Epithelial cell of esophagus (primary cell): ENCODE results near the gene ZNRD2.

Experiments
- DNase-seq: peaks from one replicate; pipeline ENCODE4 v3.0.0; 2010; ENCODE audit warnings: low read depth
- H3K4me3 ChIP-seq: 2 replicates; pipeline ENCODE4 v1.5.1; 2011; ENCODE audit warnings: mild to moderate bottlenecking, low read length, control low read depth
- TF ChIP-seq, protein P1 (sequence below): IDR thresholded peaks from 2 replicates; pipeline ENCODE4 v1.5.1; 2011; ENCODE audit warnings: low read depth, mild to moderate bottlenecking, low read length, control low read depth, inconsistent platforms; ENCODE audit not compliant: insufficient read depth; ENCODE audit errors: missing control alignments

Gene ZNRD2

DNA sequence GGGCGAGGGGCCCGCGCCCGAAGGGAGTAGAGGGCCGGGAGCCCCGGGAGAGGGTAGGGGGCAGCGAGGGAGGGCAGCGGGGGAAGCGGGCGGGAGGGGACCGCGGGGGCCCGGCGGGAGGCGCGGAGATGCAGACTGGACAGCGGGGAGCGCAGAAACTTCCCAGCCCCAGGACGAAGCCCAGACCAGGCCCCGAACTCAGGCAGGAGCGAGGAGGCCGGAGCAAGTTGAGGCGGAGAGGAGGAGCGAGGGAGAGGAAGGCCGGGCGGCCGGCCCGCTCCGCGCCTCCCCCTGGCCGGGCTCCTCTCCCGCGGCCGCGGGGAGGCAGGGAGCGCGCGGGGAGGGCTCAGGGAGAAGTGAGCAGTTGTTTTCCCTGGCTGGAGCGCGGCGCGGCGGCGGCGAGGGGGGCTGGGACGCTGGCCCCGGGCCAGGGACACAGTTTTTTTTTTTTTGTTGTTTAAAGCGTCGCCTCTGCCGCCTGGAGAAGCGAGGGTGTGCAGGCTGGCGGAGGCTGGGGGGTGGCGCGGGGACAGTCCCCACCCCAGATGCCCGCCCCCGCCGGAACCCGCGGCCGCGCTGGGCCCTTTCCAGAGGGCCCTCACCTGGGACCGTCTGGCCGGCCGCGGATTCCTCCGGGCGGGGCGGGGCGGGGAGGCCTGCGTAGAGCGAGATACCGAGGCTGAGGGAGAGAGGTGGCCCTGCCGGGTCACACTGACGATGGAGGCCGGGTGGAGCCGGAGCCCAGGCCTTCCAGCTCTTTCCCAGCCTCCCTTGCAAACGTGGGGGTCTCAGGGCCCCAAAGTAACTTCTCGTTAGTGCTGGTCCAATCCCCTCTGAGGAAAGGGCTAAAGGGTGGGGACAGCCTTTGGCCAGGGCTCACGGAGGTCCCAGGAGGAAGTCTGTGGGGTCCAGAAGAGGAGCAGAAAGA, 12.0 kb upstream of the ZNRD2 start, which contains the start of gene LTBP3:
LTBP3 (minus strand) TSS at position 358 of the 928 bp plus-strand sequence. CDS start 400 bp downstream, outside the sequence.
- TF ChIP-seq, protein P1, sequence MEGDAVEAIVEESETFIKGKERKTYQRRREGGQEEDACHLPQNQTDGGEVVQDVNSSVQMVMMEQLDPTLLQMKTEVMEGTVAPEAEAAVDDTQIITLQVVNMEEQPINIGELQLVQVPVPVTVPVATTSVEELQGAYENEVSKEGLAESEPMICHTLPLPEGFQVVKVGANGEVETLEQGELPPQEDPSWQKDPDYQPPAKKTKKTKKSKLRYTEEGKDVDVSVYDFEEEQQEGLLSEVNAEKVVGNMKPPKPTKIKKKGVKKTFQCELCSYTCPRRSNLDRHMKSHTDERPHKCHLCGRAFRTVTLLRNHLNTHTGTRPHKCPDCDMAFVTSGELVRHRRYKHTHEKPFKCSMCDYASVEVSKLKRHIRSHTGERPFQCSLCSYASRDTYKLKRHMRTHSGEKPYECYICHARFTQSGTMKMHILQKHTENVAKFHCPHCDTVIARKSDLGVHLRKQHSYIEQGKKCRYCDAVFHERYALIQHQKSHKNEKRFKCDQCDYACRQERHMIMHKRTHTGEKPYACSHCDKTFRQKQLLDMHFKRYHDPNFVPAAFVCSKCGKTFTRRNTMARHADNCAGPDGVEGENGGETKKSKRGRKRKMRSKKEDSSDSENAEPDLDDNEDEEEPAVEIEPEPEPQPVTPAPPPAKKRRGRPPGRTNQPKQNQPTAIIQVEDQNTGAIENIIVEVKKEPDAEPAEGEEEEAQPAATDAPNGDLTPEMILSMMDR, result no peak
- peak within 1 kb of the TSS; percentile 42 for H3K4me3 ChIP-seq
- DNase-seq, result no peak

DNA sequence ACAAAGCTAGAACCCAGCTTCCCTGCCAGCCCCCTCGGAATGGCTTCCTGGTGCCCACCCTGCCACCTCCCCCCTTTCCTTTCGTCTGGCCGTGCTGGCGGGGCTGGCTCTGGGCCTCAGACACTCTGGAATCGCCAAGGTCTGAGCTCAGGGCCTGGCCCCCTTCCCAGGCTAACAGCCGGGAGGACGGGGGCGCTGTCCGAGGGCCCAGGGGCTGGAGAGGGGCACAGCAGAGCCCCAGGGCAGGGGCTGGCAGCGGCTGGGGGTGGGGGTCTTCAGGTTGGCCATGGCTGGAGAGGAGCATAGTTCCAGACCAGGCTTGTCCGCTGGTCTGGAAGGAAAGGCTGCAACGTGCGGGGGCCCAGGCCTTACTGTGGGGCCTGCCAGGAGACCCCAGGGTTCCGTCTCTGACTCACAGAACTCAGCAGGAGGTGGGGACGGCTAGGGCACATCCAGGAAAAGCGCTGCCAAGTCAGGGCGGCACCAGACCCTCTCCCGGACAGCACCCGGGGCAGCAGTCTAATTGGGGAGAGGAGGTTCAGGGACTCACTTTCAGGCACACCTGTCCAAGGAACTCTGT, 11.3 kb upstream of the ZNRD2 start:
- TF ChIP-seq, protein P1, result no peak
- no peak for DNase-seq
- H3K4me3 ChIP-seq, result no peak overlapping the region

DNA sequence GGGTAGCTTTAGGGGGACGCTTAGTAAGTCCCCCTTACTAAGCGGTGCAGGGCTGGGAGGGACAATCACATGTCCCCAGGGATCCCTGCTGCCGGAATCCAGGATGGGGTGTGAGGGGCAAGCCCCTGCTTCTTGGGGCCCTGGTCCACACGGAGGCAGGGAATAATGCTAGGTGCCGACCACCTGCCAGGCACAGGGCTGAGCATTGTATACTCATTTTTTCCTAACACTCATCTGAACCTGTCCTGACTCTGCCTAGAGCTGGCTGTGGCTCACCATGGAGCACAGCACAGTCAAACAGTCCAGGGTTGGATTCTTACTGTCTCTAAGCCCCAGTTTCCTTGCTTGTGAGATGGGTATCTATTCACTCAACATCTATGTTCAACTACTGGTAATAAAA, 10.7 kb upstream of the ZNRD2 start:
- TF ChIP-seq, protein P1, result no peak
- no peak for DNase-seq
- H3K4me3 ChIP-seq, result no peak overlapping the region

DNA sequence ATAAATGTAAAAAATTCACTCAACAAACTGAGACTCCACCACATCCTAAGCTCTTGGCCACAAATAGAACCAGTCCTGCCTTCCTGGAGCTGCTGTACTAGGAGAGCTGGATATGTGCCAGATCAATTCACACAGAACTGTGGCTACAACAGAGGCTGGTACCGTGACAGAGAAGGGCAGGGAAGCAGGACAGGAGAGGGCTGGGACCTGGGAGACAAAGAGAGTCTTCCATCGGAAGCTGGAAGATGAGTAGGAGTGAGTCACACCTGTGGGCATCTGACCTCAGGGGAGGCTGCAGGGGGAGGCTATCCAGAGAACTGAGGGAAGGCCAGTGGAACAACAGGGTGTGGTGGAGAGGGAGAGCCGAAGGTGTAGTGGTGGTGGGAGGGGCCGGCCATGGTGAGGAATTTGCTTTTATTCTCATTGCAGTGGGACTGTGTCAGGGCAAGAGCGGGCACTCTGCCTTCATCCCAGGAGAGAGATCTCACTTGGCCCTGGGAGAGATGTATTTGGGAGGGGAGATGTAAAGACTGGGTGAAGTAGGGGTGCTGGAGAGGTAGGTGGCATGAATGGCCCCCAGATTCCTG, 10.2 kb upstream of the ZNRD2 start:
- peak; percentile 69 for DNase-seq
- TF ChIP-seq, protein P1, result no peak

DNA sequence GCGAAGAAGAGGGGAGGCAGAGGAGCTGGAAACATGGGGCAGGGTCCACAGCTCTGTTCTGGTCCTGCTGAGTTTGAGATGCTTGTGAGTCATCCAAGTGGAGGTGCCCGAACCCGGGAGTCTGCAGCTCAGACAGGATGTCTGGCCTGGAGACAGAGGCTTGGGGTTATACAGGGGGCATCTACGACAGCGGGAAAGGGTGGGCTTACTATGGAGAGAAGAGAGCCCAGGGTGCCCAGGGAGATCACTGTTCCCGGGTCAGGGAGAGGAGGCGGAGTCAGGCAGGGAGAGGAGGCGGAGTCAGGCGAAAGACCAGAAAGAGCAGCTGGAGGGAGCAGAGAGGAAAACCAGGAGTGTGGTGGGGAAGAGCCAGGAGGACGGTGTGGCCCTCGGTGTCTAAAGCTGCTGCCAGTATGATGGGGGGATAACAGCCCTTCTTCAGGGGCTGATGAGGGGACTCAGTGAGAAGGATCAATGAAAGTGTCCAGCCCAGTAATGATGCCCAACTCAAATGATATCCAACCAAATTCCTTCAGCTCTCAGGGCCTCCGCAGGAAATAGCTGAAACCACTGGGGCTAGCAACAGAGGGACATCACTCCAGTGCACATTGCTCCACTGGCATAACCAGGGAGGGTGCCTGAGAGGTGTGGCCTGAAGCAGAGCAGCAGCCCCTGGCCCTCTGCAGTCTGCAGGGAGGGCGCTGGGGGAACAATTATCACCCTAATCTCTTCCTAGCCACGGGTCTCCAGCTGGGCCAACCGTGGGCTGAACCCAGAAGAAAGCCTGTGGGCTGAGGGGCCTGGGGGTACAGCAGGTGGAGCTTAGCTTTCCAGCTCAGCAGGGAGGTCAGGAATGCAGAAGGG, 9.5 kb upstream of the ZNRD2 start:
- no peak for DNase-seq
- H3K4me3 ChIP-seq, result no peak overlapping the region

More for the DNA sequence above, 10.2 kb upstream of the ZNRD2 start:
- H3K4me3 ChIP-seq, result no peak overlapping the region

DNA sequence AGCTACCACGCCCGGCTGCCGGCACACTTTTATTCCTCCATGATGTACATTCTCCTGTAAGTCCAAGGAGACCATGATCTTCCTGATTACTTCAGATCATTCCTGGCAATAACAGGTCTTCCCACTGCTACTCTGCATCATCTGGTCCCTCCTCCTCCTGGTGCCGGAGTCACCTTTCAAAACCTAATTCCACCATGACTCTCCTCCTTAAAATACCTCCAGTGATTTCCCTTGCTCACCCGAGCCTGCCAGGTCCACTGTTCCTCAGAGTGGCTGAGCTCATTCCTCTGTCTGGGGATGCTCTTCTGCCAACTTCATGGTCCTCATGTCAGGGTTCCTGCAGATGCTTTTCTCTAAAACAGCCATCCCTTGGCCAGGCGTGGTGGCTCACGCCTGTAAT, 8.3 kb upstream of the ZNRD2 start:
- TF ChIP-seq, protein P1, result no peak
- no peak overlapping the region for H3K4me3 ChIP-seq
- DNase-seq, result no peak

More for the DNA sequence above, 9.5 kb upstream of the ZNRD2 start:
- TF ChIP-seq, protein P1, result no peak
